Measurements from ENCODE around the gene DENND1C.
"Not testable (repeated sequence)": the region's sequence is repeated elsewhere in the genome, so short reads cannot be mapped to it uniquely, and the experiment has no call there.

DENND1C gene

GRCh38 chr19:6457958-6458694, 23.5 kb downstream of the DENND1C start:
- in situ Hi-C loops (cut with HindIII; ENCODE audit: low sequenced_read_pairs) = no loop called here

- in situ Hi-C loops (cut with HindIII; ENCODE audit: low sequenced_read_pairs) = no loop called here
Observed at GRCh38 chr19:6455924-6456323, 25.7 kb downstream of the DENND1C start.

GRCh38 chr19:6453951-6454565, 27.5 kb downstream of the DENND1C start:
- in situ Hi-C loops (cut with HindIII; ENCODE audit: low sequenced_read_pairs) = no loop called here

- in situ Hi-C loops (cut with HindIII; ENCODE audit: low sequenced_read_pairs) = no loop called here
Observed at GRCh38 chr19:6452899-6453298, 28.7 kb downstream of the DENND1C start.

GRCh38 chr19:6452223-6452614, 29.4 kb downstream of the DENND1C start:
- in situ Hi-C loops (cut with HindIII; ENCODE audit: low sequenced_read_pairs) = no loop called here

GRCh38 chr19:6451583-6452222, 29.9 kb downstream of the DENND1C start:
- in situ Hi-C loops (cut with HindIII; ENCODE audit: low sequenced_read_pairs) = no loop called here

GRCh38 chr19:6450166-6450565, 31.4 kb downstream of the DENND1C start:
- in situ Hi-C loops (cut with HindIII; ENCODE audit: low sequenced_read_pairs) = no loop called here

GRCh38 chr19:6448045-6448444, 33.5 kb downstream of the DENND1C start:
- in situ Hi-C loops (cut with HindIII; ENCODE audit: low sequenced_read_pairs) = no loop called here

- in situ Hi-C loops (cut with HindIII; ENCODE audit: low sequenced_read_pairs) = no loop called here
Observed at GRCh38 chr19:6446452-6446851, 35.1 kb downstream of the DENND1C start.

GRCh38 chr19:6443986-6444385, 37.6 kb downstream of the DENND1C start:
- in situ Hi-C loops (cut with HindIII; ENCODE audit: low sequenced_read_pairs) = no loop called here

- in situ Hi-C loops (cut with HindIII; ENCODE audit: low sequenced_read_pairs) = no loop called here
Observed at GRCh38 chr19:6442087-6442688, 39.4 kb downstream of the DENND1C start.

- in situ Hi-C loops (cut with HindIII; ENCODE audit: low sequenced_read_pairs) = no loop called here
Observed at GRCh38 chr19:6440905-6441304, 40.7 kb downstream of the DENND1C start.

- in situ Hi-C loops (cut with HindIII; ENCODE audit: low sequenced_read_pairs) = no loop called here
Observed at GRCh38 chr19:6439743-6440142, 41.8 kb downstream of the DENND1C start.

GRCh38 chr19:6433663-6434062, 47.9 kb downstream of the DENND1C start, which contains the start of gene SLC25A41:
TSS of gene SLC25A41 (minus strand) at chr19:6433763. CDS start at chr19:6433693, 70 bp downstream.
- in situ Hi-C loops (cut with HindIII; ENCODE audit: low sequenced_read_pairs) = no loop called here

- in situ Hi-C loops (cut with HindIII; ENCODE audit: low sequenced_read_pairs) = no loop called here
Observed at GRCh38 chr19:6433165-6433564, 48.4 kb downstream of the DENND1C start.

GRCh38 chr19:6431891-6432290, 49.7 kb downstream of the DENND1C start:
- in situ Hi-C loops (cut with HindIII; ENCODE audit: low sequenced_read_pairs) = no loop called here

GRCh38 chr19:6429419-6430221, 52.0 kb downstream of the DENND1C start:
- in situ Hi-C loops (cut with HindIII; ENCODE audit: low sequenced_read_pairs) = no loop called here

- in situ Hi-C loops (cut with HindIII; ENCODE audit: low sequenced_read_pairs) = not testable (repeated sequence)
Observed at GRCh38 chr19:6428692-6429418, 52.7 kb downstream of the DENND1C start.

- in situ Hi-C loops (cut with HindIII; ENCODE audit: low sequenced_read_pairs) = no loop called here
Observed at GRCh38 chr19:6427131-6427530, 54.5 kb downstream of the DENND1C start.
